ENCODE measurements around the gene PLXNA1. TPM values are rescaled to one million over a fixed set of nuclear protein-coding genes. Genes with fewer than 3 reads are reported as not detected.

Gene PLXNA1
- total RNA-seq, 1 donor from 2014 or later: 50.0 TPM

DNA sequence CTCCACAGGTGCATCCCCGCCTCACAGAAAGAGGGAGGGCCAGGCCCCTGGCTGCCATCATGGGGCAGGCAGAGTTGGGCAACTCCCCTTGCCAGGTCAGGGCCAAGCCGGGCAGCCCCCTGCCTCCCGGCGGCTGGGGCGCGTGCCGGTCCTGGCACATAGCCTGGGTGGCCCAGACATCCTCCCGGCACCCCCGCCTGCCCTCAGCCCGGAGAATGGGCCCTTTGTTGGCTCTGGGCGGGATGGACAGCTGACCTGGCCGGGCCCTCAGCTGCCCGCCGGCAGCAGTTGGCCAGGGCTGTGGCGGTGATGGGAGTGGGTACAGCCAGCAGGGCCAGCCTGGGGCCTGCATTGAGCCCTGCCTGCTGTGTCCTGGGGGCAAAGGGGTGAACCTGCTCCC is 16.5 kb downstream of the PLXNA1 start:
- no peak for DNase-seq (ENCODE audit: extremely low read depth, low read depth, low spot score)

- no peak for DNase-seq (ENCODE audit: extremely low read depth, low read depth, low spot score)
Measured at GRCh38 chr3:127000119-127000518, 17.2 kb downstream of the PLXNA1 start.

GRCh38 chr3:127000761-127001160 is 17.8 kb downstream of the PLXNA1 start:
- DNase-seq (ENCODE audit: extremely low read depth, low read depth, low spot score): no peak

DNA sequence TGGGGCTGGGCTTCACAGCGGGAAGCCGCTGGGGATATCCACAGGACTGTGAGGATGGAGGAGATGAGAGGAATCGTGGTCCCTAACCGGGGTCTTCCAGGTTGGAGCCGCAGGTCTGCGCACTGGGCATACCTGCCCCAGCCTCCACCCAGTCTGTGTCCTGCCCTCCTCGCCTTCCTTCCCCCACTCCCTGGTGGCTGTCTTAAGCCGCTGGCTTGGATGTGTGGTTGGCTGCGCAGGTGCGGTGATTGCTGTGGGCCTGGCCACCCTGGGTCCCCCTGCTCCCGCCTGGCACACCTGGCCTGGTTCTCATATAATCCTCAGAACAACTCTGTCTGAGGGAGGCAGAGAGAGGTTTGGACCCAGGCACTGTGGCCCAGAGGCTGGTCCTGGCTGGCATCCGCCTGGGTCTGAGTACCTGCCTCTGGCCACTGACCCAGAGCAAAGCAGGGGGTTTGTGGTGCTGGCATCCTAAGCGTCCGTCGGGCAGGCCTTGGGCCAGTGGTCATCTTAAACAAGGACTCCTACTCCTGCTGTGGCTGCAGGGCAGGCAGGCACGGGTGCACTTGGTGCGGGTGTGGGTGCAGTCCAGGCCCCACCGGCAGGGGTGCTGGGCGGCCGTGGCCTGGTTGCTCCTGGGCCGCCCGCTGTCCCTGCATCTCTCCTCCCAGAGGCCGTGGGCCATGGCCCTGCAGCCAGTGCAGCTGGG is 18.7 kb downstream of the PLXNA1 start:
- DNase-seq (ENCODE audit: extremely low read depth, low read depth, low spot score): no peak

DNA sequence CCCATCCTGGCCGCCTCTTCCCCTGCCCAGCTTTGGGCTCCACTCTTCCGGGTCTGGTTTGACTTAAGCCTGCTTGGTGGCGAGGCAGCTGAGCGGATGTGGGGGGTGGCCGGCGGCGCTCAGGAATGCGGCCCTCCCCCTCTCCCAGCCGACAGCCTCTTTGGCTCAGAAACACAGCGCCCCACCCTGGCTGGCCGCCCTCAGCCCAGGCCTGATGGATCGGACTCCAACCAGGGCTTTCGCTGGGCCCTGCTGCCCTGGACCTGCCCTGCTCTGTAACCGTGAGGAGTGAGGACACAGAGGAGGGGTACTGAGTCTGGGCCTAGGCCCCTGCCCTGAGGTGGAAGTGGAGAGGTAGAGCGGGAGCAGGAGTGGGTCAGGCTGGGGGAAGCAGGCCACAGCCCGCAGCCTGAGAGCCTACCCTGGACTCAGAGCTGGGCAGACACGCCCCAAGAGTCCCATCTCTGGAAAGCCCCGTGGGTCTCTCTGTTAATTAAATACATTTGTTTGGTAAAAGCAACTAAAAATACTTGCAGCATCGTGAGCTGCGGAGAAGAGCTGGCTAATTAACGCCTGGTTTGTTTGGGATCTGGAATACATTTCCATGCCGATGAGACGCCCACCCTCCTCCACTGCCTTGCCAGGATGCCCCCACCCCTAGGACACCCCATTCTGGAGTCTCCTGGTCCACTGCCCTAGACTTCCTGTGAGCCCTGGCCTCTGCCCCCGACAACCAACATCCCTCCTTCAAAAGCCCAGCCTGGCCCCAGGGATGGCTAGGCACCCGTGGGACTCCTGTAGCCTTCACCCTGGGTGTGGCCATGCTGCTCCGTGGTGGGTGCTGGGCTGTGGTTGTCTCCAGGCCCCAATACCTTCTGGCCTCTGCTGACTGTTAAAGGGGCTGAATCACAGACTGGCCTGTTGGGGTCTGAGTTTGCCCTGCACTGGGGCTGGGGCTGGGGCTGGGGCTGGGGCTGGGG is 19.6 kb downstream of the PLXNA1 start:
- peak; percentile 20 for DNase-seq (ENCODE audit: extremely low read depth, low read depth, low spot score)

DNA sequence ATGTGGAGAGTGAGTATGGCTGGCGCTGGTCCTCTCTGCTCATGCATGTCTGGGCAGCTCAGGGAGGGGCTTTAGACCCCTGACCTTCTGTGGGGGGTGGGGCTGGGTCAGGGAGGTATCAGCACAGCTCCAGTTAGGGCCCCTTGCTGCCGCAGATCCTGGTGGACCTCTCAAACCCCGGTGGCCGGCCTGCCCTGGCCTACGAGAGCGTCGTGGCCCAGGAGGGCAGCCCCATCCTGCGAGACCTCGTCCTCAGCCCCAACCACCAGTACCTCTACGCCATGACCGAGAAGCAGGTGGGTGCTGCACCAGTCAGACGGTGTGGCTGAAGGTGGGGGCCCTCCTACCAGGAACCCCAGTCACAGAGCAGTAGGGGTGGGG is 20.2 kb downstream of the PLXNA1 start:
- DNase-seq (ENCODE audit: extremely low read depth, low read depth, low spot score): no peak

GRCh38 chr3:127003601-127004280 is 20.8 kb downstream of the PLXNA1 start:
- no peak for DNase-seq (ENCODE audit: extremely low read depth, low read depth, low spot score)

- no peak for DNase-seq (ENCODE audit: extremely low read depth, low read depth, low spot score)
Measured at GRCh38 chr3:127004641-127005397, 21.9 kb downstream of the PLXNA1 start.

- no peak for DNase-seq (ENCODE audit: extremely low read depth, low read depth, low spot score)
Measured at GRCh38 chr3:127005864-127006500, 23.1 kb downstream of the PLXNA1 start.

GRCh38 chr3:127006781-127007436 is 24.0 kb downstream of the PLXNA1 start:
- no peak for DNase-seq (ENCODE audit: extremely low read depth, low read depth, low spot score)

DNA sequence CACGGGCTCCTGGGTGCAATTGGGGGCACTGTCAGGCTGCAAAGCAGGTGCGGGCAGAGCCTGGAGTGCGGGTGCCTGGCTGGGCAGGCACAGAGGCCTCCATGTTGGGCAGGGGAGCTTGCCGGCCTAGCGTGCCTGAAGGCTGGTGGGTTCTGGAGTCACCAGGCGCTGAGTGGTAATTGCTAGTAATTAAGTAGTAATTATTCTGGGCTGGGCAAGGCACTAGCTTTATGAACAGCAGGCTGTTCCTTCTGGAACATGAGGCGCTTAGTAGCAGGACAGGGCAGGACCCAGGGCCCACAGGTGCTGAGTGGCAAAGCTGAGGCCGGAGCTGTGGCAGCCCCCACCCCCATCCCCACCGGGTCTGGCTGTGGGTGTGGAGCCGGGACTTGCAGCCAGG is 25.3 kb downstream of the PLXNA1 start:
- no peak for DNase-seq (ENCODE audit: extremely low read depth, low read depth, low spot score)

- DNase-seq (ENCODE audit: extremely low read depth, low read depth, low spot score): no peak
Measured at GRCh38 chr3:127009531-127009930, 26.6 kb downstream of the PLXNA1 start.

DNA sequence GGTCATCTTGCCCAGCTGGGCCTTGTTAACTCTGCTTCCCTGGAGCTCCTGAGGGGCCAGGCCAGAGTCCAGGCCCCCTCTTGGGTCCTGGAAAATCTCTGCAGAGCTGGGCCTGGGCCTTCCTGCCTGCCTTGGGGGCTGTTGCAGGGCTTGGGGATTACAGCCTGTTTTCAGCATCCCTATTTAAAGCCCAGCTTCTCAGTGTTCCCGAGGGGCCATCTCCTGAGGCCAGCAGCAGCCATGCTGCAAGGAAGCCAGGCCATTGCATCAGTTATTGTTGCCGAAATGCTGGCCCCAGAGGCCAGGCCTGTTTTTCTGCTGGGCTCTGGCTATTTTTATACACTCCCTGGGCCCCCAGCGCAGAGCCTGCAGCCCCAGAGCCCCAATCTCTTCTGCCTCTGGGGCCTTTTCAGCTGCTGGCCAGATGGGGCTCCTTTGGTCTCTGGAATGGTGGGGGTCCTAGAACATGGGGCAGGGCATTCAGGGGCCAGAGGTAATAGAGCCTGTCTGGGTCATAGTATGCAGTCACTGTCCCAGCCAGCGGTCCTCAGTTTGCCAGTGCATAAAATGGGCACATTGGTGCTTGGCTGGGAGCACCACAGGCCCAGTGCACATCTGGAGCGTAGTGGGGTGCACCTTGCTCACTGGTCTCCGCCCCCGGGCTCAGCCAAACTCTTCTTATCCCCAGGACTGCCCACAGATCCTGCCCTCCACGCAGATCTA is 28.5 kb downstream of the PLXNA1 start:
- no peak for DNase-seq (ENCODE audit: extremely low read depth, low read depth, low spot score)

- DNase-seq (ENCODE audit: extremely low read depth, low read depth, low spot score): no peak
Measured at GRCh38 chr3:127012091-127012490, 29.2 kb downstream of the PLXNA1 start.

DNA sequence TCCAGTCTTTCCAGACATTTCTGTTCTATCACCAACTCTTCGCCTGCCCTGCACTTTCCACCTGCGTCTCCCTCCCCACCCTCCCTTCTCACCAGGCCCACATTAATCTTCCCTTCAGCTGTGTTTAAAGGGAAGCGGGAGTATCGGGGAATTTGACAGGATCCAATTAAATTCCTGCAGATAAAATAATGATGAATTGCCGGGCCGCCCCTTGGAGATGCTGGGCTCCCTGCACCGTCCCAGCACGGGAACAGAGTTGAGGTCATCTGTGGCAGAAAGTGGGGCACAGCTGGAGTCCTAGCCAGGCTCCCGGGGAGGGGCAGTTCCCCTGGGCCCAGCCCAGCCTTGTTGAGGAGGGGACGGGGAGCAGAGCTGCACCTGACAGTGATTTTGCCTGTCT is 30.3 kb downstream of the PLXNA1 start:
- no peak for DNase-seq (ENCODE audit: extremely low read depth, low read depth, low spot score)

- no peak for DNase-seq (ENCODE audit: extremely low read depth, low read depth, low spot score)
Measured at GRCh38 chr3:127013758-127014535, 31.0 kb downstream of the PLXNA1 start.

DNA sequence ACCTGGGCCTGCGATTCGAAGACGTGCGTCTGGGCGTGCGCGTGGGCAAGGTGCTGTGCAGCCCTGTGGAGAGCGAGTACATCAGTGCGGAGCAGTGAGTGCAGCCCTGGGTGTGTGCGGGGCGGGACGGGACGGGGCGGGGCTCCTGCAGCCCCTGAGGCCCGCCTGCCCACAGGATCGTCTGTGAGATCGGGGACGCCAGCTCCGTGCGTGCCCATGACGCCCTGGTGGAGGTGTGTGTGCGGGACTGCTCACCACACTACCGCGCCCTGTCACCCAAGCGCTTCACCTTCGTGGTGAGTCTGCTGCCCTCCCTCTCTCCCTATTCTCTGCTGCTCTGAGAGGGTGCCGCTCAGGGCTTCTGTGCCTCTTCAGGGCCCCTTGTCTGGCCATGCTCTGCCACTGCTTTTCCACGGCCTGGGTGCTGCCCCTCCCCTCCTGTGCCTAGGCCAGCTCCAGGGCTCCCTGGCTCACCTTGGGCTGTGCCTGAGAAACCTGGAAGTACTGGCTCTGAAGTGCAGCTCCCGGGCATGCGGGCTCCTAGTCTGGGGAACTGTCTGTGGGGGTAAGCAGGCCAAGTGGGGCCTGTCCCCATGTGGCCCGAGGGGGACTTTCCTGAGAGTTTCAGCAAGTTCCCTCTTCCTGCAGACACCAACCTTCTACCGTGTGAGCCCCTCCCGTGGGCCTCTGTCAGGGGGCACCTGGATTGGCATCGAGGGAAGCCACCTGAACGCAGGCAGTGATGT is 31.8 kb downstream of the PLXNA1 start:
- DNase-seq (ENCODE audit: extremely low read depth, low read depth, low spot score): no peak

Measured in glomerular endothelial cell (primary cell).